BLaER1 treated with 17β-estradiol and CSF1 and Interleukin-3, amounts not matched to agents 10 nM and 100 nM (cell line): ENCODE measurements around the gene SDF4.
"Not testable (repeated sequence)": the region's sequence is repeated elsewhere in the genome, so short reads cannot be mapped to it uniquely, and the experiment has no call there.

Experiments
- H3K27ac ChIP-seq, 11 experiments: shearing (Covaris generic); formaldehyde crosslinking; 2 replicates each; pipeline ENCODE4 v1.8.1; 2022
- H3K27me3 ChIP-seq, 11 experiments: shearing (Covaris generic); formaldehyde crosslinking; 2 replicates each; pipeline ENCODE4 v1.8.1; 2022
- H3K36me3 ChIP-seq, 11 experiments: shearing (Covaris generic); formaldehyde crosslinking; 2 replicates each; pipeline ENCODE4 v1.8.1; 2022
- H3K4me1 ChIP-seq, 10 experiments: shearing (Covaris generic); formaldehyde crosslinking; 2 replicates each; pipeline ENCODE4 v1.8.1; 2022
- H3K4me2 ChIP-seq, 11 experiments: shearing (Covaris generic); formaldehyde crosslinking; 2 replicates each; pipeline ENCODE4 v1.8.1; 2022
- H3K4me3 ChIP-seq, 10 experiments: shearing (Covaris generic); formaldehyde crosslinking; 2 replicates each; pipeline ENCODE4 v1.8.1; 2022
- H3K9ac ChIP-seq, 11 experiments: shearing (Covaris generic); formaldehyde crosslinking; 2 replicates each; pipeline ENCODE4 v1.8.1; 2022
- H3K9me3 ChIP-seq, 11 experiments: shearing (Covaris generic); formaldehyde crosslinking; replicated peaks in 1 of 11; 2 replicates each; pipeline ENCODE4 v1.8.1; 2022
- H4K20me1 ChIP-seq, 11 experiments: shearing (Covaris generic); formaldehyde crosslinking; 2 replicates each; pipeline ENCODE4 v1.8.1; 2022
- Cebpa-rat ChIP-seq, 11 experiments: shearing (Covaris generic); IDR thresholded peaks; 2 replicates each; pipeline ENCODE4 v1.8.1; 2022

The SDF4 gene

DNA sequence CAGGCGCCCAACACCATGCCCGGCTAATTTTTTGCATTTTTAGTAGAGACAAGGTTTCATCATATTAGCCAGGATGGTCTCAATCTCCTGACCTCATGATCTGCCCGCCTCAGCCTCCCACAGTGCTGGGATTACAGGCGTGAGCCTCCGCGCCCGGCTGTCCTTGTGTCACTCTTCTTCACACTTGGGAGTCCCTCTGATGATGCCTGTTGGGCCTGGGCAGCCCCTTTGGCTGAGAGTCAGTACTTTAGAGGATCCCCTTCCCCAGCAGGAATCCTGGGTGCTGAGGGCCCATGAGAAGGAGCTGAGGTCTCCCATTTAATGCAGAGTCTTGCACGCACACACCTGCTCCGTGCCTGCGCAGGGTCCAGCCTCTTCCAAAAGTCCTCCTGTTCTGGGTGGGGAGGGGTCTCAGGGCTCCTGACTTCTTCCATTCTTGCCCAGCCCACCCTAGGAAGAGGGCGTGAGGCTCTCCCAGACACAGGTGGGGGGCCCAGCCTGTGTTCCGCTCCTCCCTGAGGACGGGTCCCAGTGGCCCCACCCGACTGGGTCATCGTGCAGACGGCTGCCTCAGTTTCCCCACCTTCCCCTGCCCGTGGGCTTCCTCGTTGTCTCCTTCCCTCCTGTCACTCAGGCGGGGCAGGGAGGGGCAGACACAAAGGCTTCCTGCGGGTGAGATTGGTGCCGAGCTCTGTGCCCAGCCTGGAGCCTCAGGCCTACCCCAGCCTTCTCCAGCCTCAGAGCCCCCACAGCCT, 54.2 kb downstream of the SDF4 start:
- H3K9ac ChIP-seq: peak overlapping the region in 2 of 11 experiments; percentile 18 to 47; a peak in 1 of 22 replicates
- TF ChIP-seq Cebpa-rat (IDR thresholded peaks at IDR 0.05): no peak

DNA sequence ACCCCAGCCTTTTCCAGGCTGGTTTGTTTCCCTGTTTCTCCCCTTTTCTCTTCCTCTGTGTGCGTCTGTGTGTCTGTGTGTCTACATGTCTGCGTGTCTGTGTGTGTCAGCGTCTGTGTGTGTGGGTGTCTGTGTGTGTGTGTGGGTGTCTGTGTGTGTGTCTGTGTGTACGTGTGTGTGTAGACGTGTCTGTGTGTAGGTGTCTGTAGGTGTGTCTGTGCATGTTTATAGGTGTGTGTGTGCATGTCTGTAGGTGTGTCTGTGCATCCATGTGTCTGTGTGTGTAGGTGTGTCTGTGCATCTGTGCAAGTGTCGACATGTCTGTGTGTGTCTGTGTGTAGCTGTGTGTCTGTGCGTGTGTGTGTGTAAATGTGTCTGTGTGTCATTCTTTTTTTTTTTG, 54.9 kb downstream of the SDF4 start:
- Histone ChIP-seq H3K9me3 (no peaks in the 10 kb centered on the region), H3K27me3 (peaks cover 0 to 85% (median 20%) of the 10 kb centered on the region in 11 experiments; a peak in 15 of 22 replicates), H3K4me1 (peaks cover 22 to 96% (median 90%) of the 10 kb centered on the region in 10 experiments), H4K20me1 (peaks cover 0 to 34% (median 11%) of the 10 kb centered on the region in 11 experiments; a peak in 12 of 22 replicates), H3K36me3 (no peaks in the 10 kb centered on the region), H3K27ac (no peak overlapping the region), H3K4me3 (no peak overlapping the region), H3K9ac (no peak overlapping the region), H3K4me2 (peak overlapping the region in 9 of 11 experiments; percentile 6 to 97 (median 93); a peak in 17 of 22 replicates)
- TF ChIP-seq Cebpa-rat (IDR thresholded peaks at IDR 0.05): no peak

More for the DNA sequence above, 54.2 kb downstream of the SDF4 start:
- H4K20me1 ChIP-seq: peaks cover 0 to 30% (median 11%) of the 10 kb centered on the region in 11 experiments; a peak in 12 of 22 replicates
- peaks cover 23 to 96% (median 91%) of the 10 kb centered on the region in 10 experiments; a peak in 19 of 20 replicates for H3K4me1 ChIP-seq
- H3K36me3 ChIP-seq: no peaks in the 10 kb centered on the region
- peak overlapping the region in 9 of 11 experiments; percentile 6 to 97 (median 93); a peak in 17 of 22 replicates for H3K4me2 ChIP-seq
- H3K9me3 ChIP-seq: no peaks in the 10 kb centered on the region
- H3K4me3 ChIP-seq: no peak overlapping the region
- H3K27ac ChIP-seq: no peak overlapping the region
- H3K27me3 ChIP-seq: peaks cover 0 to 86% (median 20%) of the 10 kb centered on the region in 11 experiments; a peak in 15 of 22 replicates

DNA sequence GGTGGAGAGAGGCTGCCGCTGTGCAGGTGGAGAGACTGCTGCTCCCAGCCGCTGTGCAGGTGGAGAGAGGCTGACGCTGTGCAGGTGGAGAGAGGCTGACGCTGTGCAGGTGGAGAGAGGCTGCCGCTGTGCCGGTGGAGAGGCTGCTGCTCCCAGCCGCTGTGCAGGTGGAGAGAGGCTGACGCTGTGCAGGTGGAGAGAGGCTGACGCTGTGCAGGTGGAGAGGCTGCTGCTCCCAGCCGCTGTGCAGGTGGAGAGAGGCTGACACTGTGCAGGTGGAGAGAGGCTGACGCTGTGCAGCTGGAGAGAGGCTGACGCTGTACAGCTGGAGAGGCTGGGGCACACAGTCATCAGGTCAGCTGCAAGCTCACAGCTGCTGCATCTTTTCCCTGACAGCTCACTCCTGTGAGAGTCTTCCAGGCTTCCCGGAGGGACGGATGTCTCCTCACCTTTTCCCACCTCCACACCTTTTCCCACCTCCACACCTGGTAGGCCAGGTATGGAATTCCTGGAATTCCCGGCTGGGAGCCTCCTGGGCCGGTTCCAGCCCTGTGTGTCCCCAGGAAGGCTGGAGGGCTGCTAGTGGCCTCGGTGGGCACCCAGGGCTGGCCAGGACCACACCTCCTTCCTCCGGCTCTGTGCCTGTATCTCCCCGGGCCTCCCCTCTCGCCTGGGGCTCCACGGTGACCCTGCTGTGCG, 55.6 kb downstream of the SDF4 start:
- not testable (repeated sequence) for H3K9ac ChIP-seq, H3K36me3 ChIP-seq, H3K9me3 ChIP-seq, H3K4me3 ChIP-seq, H3K27ac ChIP-seq
- H3K4me2 ChIP-seq: peak overlapping the region in 8 of 11 experiments; percentile 52 to 97 (median 94); a peak in 15 of 22 replicates
- H3K4me1 ChIP-seq: peaks cover 29 to 96% (median 90%) of the 10 kb centered on the region in 10 experiments
- peaks cover 0 to 41% (median 15%) of the 10 kb centered on the region in 11 experiments; a peak in 13 of 22 replicates for H4K20me1 ChIP-seq
- H3K27me3 ChIP-seq: peaks cover 0 to 88% (median 21%) of the 10 kb centered on the region in 11 experiments; a peak in 15 of 22 replicates

DNA sequence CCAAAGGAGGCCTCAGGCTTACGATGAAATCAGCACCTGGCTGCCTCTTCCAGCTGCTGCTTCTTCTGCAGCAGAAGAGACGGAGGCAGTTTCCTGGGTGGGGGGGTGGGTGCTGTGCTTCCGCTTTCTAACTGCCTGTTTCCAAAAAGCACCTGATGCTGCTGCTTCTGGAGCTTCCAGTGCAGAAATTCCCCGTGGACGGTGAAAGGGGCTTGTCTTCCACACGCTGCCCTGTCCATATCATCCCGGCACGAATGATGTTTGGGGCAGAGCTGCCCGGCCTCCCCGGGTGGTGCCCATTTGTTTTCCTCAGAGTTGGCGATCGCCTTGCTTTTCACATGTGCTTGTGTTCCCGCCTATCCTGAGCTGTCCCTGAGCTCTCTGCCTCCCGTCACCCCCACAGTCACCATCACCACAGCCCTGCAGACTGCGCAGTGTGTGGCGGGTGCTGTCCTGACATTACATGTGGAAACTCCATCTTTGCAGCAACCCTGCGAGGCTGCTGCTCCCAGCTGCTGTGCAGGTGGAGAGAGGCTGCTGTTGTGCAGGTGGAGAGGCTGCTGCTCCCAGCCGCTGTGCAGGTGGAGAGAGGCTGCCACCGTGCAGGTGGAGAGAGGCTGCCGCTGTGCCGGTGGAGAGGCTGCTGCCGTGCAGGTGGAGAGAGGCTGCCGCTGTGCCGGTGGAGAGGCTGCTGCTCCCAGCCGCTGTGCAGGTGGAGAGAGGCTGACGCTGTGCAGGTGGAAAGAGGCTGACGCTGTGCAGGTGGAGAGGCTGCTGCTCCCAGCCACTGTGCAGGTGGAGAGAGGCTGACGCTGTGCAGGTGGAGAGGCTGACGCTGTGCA, 56.4 kb downstream of the SDF4 start:
- H3K4me2 ChIP-seq: peak overlapping the region in 8 of 11 experiments; percentile 52 to 99 (median 94); a peak in 13 of 22 replicates
- no peaks in the 10 kb centered on the region for H3K36me3 ChIP-seq
- H3K4me1 ChIP-seq: peaks cover 37 to 99% (median 95%) of the 10 kb centered on the region in 10 experiments
- H3K27me3 ChIP-seq: peaks cover 0 to 96% (median 29%) of the 10 kb centered on the region in 11 experiments; a peak in 16 of 22 replicates
- peaks cover 0 to 49% (median 20%) of the 10 kb centered on the region in 11 experiments; a peak in 13 of 22 replicates for H4K20me1 ChIP-seq
- no peaks in the 10 kb centered on the region for H3K9me3 ChIP-seq
- H3K27ac ChIP-seq: no peak overlapping the region
- no peak overlapping the region for H3K4me3 ChIP-seq
- TF ChIP-seq Cebpa-rat (IDR thresholded peaks at IDR 0.05): no peak
- no peak overlapping the region for H3K9ac ChIP-seq

DNA sequence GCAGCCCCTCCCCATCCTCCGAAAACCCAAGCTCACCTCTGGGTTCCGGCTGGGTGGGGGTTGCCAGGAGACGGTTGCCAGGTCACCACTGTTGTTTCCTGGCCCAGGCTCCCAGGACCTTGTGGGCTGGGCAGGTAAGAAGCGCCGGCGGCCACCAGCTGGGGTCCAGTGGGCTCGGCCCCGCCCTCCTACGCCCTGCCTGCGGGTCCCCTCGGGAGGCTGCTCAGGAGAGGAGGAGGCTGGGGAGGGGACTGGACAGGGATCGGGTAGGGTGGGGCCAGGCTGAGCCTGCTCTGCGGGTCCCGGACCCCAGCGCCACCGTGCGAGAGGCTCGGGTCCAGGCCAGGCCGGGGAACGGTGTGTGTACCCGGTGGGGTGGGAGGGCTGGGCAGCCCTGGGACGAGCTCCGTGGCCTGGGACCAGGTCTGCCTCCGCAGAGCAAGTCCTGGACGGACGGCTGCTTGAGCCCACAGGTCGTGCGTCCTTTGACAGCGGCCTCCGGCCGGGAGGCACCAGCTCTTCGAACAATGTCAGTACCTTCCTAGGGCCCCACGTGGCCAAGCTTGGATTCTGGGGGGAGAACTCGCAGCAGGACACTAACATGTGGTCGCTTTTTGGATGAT, 57.9 kb downstream of the SDF4 start, which contains the start of gene TTLL10:
Gene TTLL10 (plus strand): TSS at position 88 of the 623 bp plus-strand sequence. CDS start 5,336 bp downstream, outside the sequence.
- H3K9ac ChIP-seq: peak within 1 kb of the TSS in 2 of 11 experiments; percentile 21 to 48; a peak in 2 of 22 replicates
- peaks cover 0 to 47% (median 19%) of the 10 kb centered on the region in 11 experiments; a peak in 12 of 22 replicates for H4K20me1 ChIP-seq
- H3K4me1 ChIP-seq: peaks cover 38 to 100% (median 98%) of the 10 kb centered on the region in 10 experiments
- no peaks in the 10 kb centered on the region for H3K36me3 ChIP-seq
- peaks cover 10 to 98% (median 42%) of the 10 kb centered on the region in 11 experiments; a peak in 20 of 22 replicates for H3K27me3 ChIP-seq
- peak within 1 kb of the TSS in 10 of 11 experiments; percentile 5 to 99 (median 84); a peak in 18 of 22 replicates for H3K4me2 ChIP-seq
- TF ChIP-seq Cebpa-rat (IDR thresholded peaks at IDR 0.05): no peak
- H3K9me3 ChIP-seq: no peaks in the 10 kb centered on the region
- H3K4me3 ChIP-seq: no peak within 1 kb of the TSS; a peak in 1 of 20 replicates
- H3K27ac ChIP-seq: no peak within 1 kb of the TSS

DNA sequence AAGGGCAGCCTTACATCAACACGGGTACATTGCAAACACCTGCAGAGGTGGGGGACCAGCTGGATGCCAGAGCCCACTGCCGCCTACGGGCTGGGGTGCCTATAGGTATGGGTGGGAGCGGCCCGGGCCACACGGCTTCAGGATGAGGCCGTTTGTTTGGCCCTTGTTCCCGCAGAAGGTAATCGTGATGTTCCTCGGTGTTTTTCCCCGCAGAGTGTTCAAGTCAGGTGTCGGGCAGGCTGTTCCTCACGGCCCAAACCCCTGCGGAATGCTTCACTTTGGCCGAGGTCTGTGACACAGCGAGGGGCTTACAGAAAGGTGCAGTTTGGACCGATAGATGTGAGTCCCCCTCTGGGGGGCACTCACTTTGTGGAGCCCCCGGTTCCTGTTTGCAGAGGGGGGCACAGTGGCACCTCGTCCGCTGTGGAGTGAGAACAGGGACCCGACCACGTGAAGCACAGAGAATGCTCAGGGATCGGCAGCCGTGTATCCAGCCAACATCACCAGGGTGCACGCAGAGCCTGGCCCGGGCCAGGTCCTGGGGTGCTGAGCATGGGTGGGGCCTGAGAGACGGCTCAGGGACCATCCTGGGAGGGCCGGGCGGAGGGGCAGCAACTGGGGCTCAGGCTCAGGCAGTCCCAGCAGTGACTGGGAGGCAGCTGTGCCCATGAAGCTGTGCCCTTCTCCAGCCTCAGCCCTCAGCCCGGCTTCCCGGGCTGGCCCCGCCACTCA, 58.6 kb downstream of the SDF4 start:
- no peaks in the 10 kb centered on the region for H3K9me3 ChIP-seq
- H3K36me3 ChIP-seq: no peaks in the 10 kb centered on the region
- H3K27me3 ChIP-seq: peaks cover 11 to 98% (median 47%) of the 10 kb centered on the region in 11 experiments; a peak in 20 of 22 replicates
- H4K20me1 ChIP-seq: peaks cover 0 to 43% (median 19%) of the 10 kb centered on the region in 11 experiments; a peak in 10 of 22 replicates
- H3K27ac ChIP-seq: no peak overlapping the region
- H3K4me3 ChIP-seq: no peak overlapping the region; a peak in 1 of 20 replicates
- peaks cover 35 to 100% (median 97%) of the 10 kb centered on the region in 10 experiments for H3K4me1 ChIP-seq
- H3K9ac ChIP-seq: peak overlapping the region in 2 of 11 experiments; percentile 21 to 48; a peak in 2 of 22 replicates
- TF ChIP-seq Cebpa-rat (IDR thresholded peaks at IDR 0.05): no peak
- H3K4me2 ChIP-seq: peak overlapping the region in 10 of 11 experiments; percentile 5 to 99 (median 84); a peak in 18 of 22 replicates
